Measurements from ENCODE around the gene IL17RC. TPM values are rescaled to one million over a fixed set of nuclear protein-coding genes. Genes with fewer than 3 reads are reported as not detected.
"Not testable (repeated sequence)": the region's sequence is repeated elsewhere in the genome, so short reads cannot be mapped to it uniquely, and the experiment has no call there.

IL17RC gene
- total RNA-seq, 2 donors from 2014 or later = 40.7 to 60.3 TPM

GRCh38 chr3:9898467-9899241, 18.2 kb upstream of the IL17RC start:
- Histone ChIP-seq H3K4me3 (no peak overlapping the region), H3K27ac (peak overlapping the region; percentile 66 to 85 (median 85)), H3K36me3 (replicated peaks in 1 of 2; ENCODE audit: insufficient read depth in 1 of 2, low read depth in 2 of 2) (no peaks in the 10 kb centered on the region), H3K9me3 (no peaks in the 10 kb centered on the region), H3K4me1 (peaks cover 71% of the 10 kb centered on the region), H3K27me3 (no peaks in the 10 kb centered on the region)
- intact Hi-C loops (cut with DNase I) = no loop called here
- 19 to 28% methylated on average over 8 of the region's 8 CpGs for WGBS, 2 donors
- TF ChIP-seq CTCF (IDR thresholded peaks at IDR 0.05) (no peak), POLR2A (IDR thresholded peaks at IDR 0.05) (no peak)
- ATAC-seq (no peak), DNase-seq (peak in 3 of 4 donors; percentile 43 to 53 (median 47))

- H3K27me3 ChIP-seq = no peaks in the 10 kb centered on the region
- TF ChIP-seq POLR2A (IDR thresholded peaks at IDR 0.05) = no peak
- no peak for TF ChIP-seq CTCF (IDR thresholded peaks at IDR 0.05)
- intact Hi-C loops (cut with DNase I) = no loop called here
- no peaks in the 10 kb centered on the region for H3K9me3 ChIP-seq
- 38 to 40% methylated on average over 3 of the region's 3 CpGs for WGBS, 2 donors
- ATAC-seq (no peak), DNase-seq (no peak)
- peaks cover 77% of the 10 kb centered on the region for H3K4me1 ChIP-seq
- H3K27ac ChIP-seq = peak overlapping the region; percentile 66 to 85 (median 85)
- no peak overlapping the region for H3K4me3 ChIP-seq
- H3K36me3 ChIP-seq (replicated peaks in 1 of 2; ENCODE audit: insufficient read depth in 1 of 2, low read depth in 2 of 2) = no peaks in the 10 kb centered on the region
These were observed 17.6 kb upstream of the IL17RC start for GRCh38 chr3:9899289-9899791.

GRCh38 chr3:9900965-9901415, 15.9 kb upstream of the IL17RC start:
- H3K9me3 ChIP-seq; ATAC-seq; H3K4me3 ChIP-seq; H3K27me3 ChIP-seq; H3K36me3 ChIP-seq (replicated peaks in 1 of 2; ENCODE audit: insufficient read depth in 1 of 2, low read depth in 2 of 2); intact Hi-C loops (cut with DNase I): not testable (repeated sequence)
- 50 to 56% methylated on average over 6 of the region's 6 CpGs for WGBS, 2 donors
- Histone ChIP-seq H3K4me1 (peaks cover 77% of the 10 kb centered on the region), H3K27ac (peak overlapping the region in 1 of 4 donors; percentile 40)
- peak in 1 of 4 donors; percentile 26 for DNase-seq

- Histone ChIP-seq H3K9me3 (no peaks in the 10 kb centered on the region), H3K4me3 (no peak overlapping the region), H3K36me3 (replicated peaks in 1 of 2; ENCODE audit: insufficient read depth in 1 of 2, low read depth in 2 of 2) (no peaks in the 10 kb centered on the region), H3K27ac (peak overlapping the region in 3 of 4 donors; percentile 61 to 73 (median 71)), H3K4me1 (peaks cover 72% of the 10 kb centered on the region), H3K27me3 (no peaks in the 10 kb centered on the region)
- TF ChIP-seq CTCF (IDR thresholded peaks at IDR 0.05) (no peak), POLR2A (IDR thresholded peaks at IDR 0.05) (no peak)
- 48 to 82% methylated on average over 3 to 5 of the region's 5 CpGs for WGBS, 2 donors
- intact Hi-C loops (cut with DNase I) = no loop called here
- DNase-seq (no peak), ATAC-seq (no peak)
These were observed 14.9 kb upstream of the IL17RC start for GRCh38 chr3:9901967-9902366.

GRCh38 chr3:9902372-9903237, 14.3 kb upstream of the IL17RC start, which contains the start of gene IL17RE:
TSS of gene IL17RE (plus strand) at chr3:9902848. CDS start at chr3:9902933, 85 bp downstream.
- peak within 1 kb of the TSS; percentile 58 to 73 (median 66) for H3K27ac ChIP-seq
- H3K27me3 ChIP-seq = no peaks in the 10 kb centered on the region
- peaks cover 65% of the 10 kb centered on the region for H3K4me1 ChIP-seq
- peak; percentile 48 for ATAC-seq
- WGBS, 2 donors = 9 to 14% methylated on average over 6 to 13 of the region's 13 CpGs
- peak; percentile 63 to 76 (median 67) for DNase-seq
- H3K9me3 ChIP-seq = no peaks in the 10 kb centered on the region
- intact Hi-C loops (cut with DNase I) = no loop called here
- no peaks in the 10 kb centered on the region for H3K36me3 ChIP-seq (replicated peaks in 1 of 2; ENCODE audit: insufficient read depth in 1 of 2, low read depth in 2 of 2)
- H3K4me3 ChIP-seq = peak within 1 kb of the TSS in 1 of 2 donors; percentile 9
- TF ChIP-seq POLR2A (IDR thresholded peaks at IDR 0.05) (peak; percentile 28 to 72 (median 72)), CTCF (IDR thresholded peaks at IDR 0.05) (no peak)

Measured in body of pancreas (tissue), 4 donors.